HK-2 (cell line): ENCODE data around the gene JPH2.
"Not testable (repeated sequence)": the region's sequence is repeated elsewhere in the genome, so short reads cannot be mapped to it uniquely, and the experiment has no call there.

Source experiments
- DNase-seq: peaks from one replicate; pipeline ENCODE4 v3.0.0-alpha.2; 2018; ENCODE audit not compliant: unreplicated experiment

Gene JPH2

GRCh38 chr20:44211177-44212039 is 24.4 kb upstream of the JPH2 start:
- no peak for DNase-seq

- peak; percentile 99 for DNase-seq
Measured at GRCh38 chr20:44210406-44211176, 23.6 kb upstream of the JPH2 start, which contains the start of gene OSER1. Gene OSER1 (minus strand): TSS chr20:44210771. CDS start chr20:44206957, 3,814 bp downstream.

GRCh38 chr20:44209686-44210405 is 22.9 kb upstream of the JPH2 start:
- DNase-seq, result no peak

- DNase-seq, result no peak
Measured at GRCh38 chr20:44208770-44209169, 21.8 kb upstream of the JPH2 start.

- no peak for DNase-seq
Measured at GRCh38 chr20:44208165-44208564, 21.2 kb upstream of the JPH2 start.

GRCh38 chr20:44207126-44207723 is 20.2 kb upstream of the JPH2 start:
- DNase-seq, result no peak

GRCh38 chr20:44206132-44206531 is 19.1 kb upstream of the JPH2 start:
- DNase-seq, result no peak

GRCh38 chr20:44204832-44205215 is 17.8 kb upstream of the JPH2 start:
- no peak for DNase-seq

- DNase-seq, result no peak
Measured at GRCh38 chr20:44204156-44204831, 17.3 kb upstream of the JPH2 start.

- DNase-seq, result no peak
Measured at GRCh38 chr20:44203161-44203560, 16.2 kb upstream of the JPH2 start.

- DNase-seq, result no peak
Measured at GRCh38 chr20:44200983-44201382, 14.0 kb upstream of the JPH2 start.

- no peak for DNase-seq
Measured at GRCh38 chr20:44200371-44200770, 13.4 kb upstream of the JPH2 start.

GRCh38 chr20:44199877-44200276 is 12.9 kb upstream of the JPH2 start:
- no peak for DNase-seq

- DNase-seq, result no peak
Measured at GRCh38 chr20:44198872-44199271, 11.9 kb upstream of the JPH2 start.

- no peak for DNase-seq
Measured at GRCh38 chr20:44196271-44196670, 9.3 kb upstream of the JPH2 start.

- DNase-seq, result no peak
Measured at GRCh38 chr20:44195605-44196004, 8.6 kb upstream of the JPH2 start.

- DNase-seq, result no peak
Measured at GRCh38 chr20:44193801-44194200, 6.8 kb upstream of the JPH2 start.

- DNase-seq, result not testable (repeated sequence)
Measured at GRCh38 chr20:44191640-44192039, 4.7 kb upstream of the JPH2 start.

GRCh38 chr20:44190197-44190852 is 3.3 kb upstream of the JPH2 start:
- DNase-seq, result peak; percentile 66

GRCh38 chr20:44188752-44189151 is 1.8 kb upstream of the JPH2 start:
- DNase-seq, result no peak
